D721Med (cell line): ENCODE measurements around the gene MYO1C.

ENCODE experiments used
- DNase-seq: peaks from one replicate; pipeline ENCODE4 v3.0.0; 2011; ENCODE audit warnings: low spot score; ENCODE audit not compliant: insufficient read length
- FAIRE-seq: peaks from 2 replicates; lab custom pipeline; 2011; peaks lifted over from hg19 to GRCh38; lab: Jason Lieb, UNC
- TF ChIP-seq, protein P1 (sequence below): IDR thresholded peaks from 2 replicates; pipeline ENCODE4 v1.5.1; 2012; ENCODE audit warnings: mild to moderate bottlenecking, control low read depth; ENCODE audit not compliant: insufficient read depth; ENCODE audit errors: missing control alignments

MYO1C gene, protein sequence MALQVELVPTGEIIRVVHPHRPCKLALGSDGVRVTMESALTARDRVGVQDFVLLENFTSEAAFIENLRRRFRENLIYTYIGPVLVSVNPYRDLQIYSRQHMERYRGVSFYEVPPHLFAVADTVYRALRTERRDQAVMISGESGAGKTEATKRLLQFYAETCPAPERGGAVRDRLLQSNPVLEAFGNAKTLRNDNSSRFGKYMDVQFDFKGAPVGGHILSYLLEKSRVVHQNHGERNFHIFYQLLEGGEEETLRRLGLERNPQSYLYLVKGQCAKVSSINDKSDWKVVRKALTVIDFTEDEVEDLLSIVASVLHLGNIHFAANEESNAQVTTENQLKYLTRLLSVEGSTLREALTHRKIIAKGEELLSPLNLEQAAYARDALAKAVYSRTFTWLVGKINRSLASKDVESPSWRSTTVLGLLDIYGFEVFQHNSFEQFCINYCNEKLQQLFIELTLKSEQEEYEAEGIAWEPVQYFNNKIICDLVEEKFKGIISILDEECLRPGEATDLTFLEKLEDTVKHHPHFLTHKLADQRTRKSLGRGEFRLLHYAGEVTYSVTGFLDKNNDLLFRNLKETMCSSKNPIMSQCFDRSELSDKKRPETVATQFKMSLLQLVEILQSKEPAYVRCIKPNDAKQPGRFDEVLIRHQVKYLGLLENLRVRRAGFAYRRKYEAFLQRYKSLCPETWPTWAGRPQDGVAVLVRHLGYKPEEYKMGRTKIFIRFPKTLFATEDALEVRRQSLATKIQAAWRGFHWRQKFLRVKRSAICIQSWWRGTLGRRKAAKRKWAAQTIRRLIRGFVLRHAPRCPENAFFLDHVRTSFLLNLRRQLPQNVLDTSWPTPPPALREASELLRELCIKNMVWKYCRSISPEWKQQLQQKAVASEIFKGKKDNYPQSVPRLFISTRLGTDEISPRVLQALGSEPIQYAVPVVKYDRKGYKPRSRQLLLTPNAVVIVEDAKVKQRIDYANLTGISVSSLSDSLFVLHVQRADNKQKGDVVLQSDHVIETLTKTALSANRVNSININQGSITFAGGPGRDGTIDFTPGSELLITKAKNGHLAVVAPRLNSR

DNA sequence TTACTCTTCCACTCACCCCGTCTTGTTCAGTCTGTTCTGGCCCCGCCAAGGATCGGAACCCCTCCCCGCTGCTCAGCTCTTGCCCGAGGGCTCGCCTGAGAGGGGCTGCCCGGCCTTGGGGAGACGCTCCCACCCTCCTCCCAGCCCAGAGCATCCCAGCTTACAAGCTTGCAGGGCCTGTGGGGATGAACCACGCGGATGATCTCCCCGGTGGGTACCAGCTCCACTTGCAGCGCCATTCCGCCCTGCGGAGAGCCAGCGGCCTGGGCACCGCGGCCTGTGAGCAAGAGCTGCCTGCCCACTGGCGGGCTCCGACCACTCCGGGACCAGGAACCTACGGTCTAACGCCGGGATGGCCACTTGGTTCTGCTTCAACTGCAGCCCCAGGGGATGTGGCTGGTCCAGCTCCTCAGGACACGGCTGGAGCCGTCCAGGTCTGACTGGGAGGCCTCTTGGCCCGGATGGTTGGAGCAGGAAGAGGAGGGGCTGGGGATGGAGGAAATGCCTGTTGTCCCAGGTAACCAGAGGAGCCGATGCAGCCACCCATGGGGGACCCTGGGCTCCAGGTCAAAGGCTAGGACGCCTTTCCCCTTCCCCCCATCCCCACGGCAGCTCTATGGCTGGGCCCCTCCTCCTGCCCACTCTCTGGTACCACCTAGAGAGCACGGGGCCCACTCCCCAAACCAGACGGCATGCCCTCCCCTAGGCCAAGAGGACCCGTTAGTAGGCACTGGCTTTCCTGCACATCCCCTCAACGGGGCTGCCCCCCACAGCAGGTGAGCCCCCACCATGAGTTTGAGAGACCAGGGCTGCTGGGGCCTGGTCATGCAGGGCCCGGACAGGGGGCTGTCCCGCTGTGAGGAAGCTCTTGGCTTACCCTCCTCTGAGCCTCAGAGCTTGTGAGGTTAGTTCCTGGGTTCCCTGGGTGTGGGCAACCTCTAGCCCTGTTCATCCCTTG lies at the start of gene MYO1C:
Gene MYO1C (minus strand): TSS at position 438 of the 958 bp plus-strand sequence. CDS start 199 bp downstream, at position 239.
- FAIRE-seq = no peak
- TF ChIP-seq, protein P1, sequence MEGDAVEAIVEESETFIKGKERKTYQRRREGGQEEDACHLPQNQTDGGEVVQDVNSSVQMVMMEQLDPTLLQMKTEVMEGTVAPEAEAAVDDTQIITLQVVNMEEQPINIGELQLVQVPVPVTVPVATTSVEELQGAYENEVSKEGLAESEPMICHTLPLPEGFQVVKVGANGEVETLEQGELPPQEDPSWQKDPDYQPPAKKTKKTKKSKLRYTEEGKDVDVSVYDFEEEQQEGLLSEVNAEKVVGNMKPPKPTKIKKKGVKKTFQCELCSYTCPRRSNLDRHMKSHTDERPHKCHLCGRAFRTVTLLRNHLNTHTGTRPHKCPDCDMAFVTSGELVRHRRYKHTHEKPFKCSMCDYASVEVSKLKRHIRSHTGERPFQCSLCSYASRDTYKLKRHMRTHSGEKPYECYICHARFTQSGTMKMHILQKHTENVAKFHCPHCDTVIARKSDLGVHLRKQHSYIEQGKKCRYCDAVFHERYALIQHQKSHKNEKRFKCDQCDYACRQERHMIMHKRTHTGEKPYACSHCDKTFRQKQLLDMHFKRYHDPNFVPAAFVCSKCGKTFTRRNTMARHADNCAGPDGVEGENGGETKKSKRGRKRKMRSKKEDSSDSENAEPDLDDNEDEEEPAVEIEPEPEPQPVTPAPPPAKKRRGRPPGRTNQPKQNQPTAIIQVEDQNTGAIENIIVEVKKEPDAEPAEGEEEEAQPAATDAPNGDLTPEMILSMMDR = no peak
- DNase-seq = no peak

DNA sequence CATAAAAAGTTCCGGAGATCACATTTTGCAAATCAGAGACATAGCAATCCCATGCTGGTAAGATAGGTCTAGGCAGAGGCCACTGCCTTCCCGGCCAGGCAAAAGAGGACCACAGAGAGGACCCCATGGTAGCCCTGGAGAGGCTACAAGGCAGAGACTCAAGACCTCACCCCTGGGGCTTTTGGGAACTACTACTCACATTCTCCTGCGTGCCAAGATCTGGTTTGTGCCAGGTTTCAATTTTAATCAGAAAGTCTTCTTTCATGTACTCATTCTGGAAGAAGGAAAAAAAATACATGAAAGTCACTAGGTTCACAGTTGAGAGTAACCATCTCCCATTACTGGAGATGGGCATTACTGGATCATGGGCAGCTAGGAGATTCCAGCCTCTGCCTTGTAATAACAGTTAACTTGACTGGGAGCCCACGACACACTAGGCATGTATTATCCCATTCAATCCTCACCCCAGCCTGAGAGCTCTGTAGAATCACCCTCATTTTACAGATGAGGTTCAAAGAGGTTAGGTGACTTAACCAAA lies 49.0 kb upstream of the MYO1C start:
- FAIRE-seq = no peak
- DNase-seq = no peak
- TF ChIP-seq, protein P1 = no peak

DNA sequence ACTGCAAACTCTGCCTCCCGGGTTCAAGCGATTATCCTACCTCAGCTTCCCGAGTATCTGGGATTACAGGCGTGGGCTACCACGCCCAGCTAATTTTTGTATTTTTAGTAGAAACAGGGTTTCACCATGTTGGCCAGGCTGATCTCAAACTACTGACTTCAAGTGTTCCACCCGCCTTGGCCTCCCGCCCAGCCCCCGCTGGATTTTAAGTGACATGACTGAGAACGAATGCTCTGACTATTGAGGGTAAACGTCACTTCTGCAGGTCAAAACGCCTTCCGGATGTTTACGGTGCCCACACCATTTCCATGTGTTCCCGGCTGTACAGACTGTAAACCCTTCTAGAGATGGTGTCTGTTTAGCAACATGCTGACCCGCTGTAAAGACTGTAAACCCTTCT lies 47.3 kb upstream of the MYO1C start:
- DNase-seq = no peak
- TF ChIP-seq, protein P1 = no peak
- FAIRE-seq = no peak

DNA sequence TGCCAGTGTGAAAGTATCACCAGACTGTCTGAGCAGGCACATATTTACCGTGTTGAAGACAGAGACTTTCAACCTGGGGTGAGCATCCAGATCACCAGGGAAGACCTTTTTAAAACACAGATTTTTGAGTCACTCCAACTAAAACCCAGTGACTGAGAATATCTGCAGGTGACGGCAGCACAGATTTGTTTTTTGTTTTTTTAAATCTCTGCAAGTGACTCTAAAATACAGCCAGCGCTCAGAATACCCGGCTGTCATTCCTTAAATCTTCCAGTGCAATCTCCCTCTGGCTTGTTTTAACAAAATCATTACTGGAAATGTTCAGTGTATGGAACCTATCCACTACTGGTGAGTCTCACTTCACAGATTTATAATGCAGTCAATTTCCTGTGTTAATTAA lies 43.3 kb upstream of the MYO1C start:
- DNase-seq (no peak), FAIRE-seq (no peak)
- TF ChIP-seq, protein P1 = no peak

DNA sequence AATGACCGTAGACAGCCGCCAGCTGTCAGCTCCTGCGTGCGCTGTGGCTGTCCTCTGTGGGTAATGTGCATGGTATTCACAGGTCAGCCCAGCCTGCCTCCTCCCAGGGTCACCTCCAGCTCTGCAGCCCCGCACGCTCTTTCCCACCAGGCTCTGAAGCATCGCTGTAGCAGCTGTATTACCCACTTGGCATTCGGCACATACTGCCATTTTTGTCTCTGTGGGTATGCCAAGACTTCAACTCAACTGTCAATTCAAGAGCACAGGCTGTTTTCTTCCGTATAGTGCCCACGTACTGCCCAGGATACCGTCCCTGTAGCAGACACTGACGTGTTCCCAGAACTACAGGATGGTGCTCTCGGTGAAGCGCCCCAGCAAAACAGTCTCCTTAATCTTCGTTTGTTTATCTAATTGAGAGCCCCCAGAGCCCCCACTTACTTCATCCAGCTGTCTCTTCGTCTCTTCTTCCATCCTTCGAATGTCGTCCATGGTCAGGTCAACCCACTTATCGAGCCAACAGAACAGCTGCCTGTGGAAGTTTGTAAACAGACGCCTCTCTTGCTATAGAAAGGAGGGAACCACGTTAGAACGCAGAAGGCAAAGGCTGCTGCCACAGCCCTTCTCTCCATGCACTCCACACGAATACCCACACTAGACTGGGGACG lies 41.3 kb upstream of the MYO1C start:
- TF ChIP-seq, protein P1 = no peak
- DNase-seq (no peak), FAIRE-seq (no peak)
